K562 (cell line): ENCODE data around the gene TMEM167A. TPM values are rescaled to one million over a fixed set of nuclear protein-coding genes. Genes with fewer than 3 reads are reported as not detected.

ENCODE experiments used
- BRCA1 ChIP-seq, 2 experiments: fragments of 450-650 bp in 1 of 2; sonication (generic) in 1 of 2; formaldehyde crosslinking in 1 of 2; IDR thresholded peaks; 2 replicates each; pipeline versions ENCODE4 v1.5.0 to v1.6.1; 2017 to 2020; ENCODE audit warnings: mild to moderate bottlenecking in 1 of 2, missing genetic modification reagents in 1 of 2
- BRD9 ChIP-seq: fragments of 450-650 bp; IDR thresholded peaks from 2 replicates; pipeline ENCODE4 v1.6.1; 2018; ENCODE audit warnings: low read depth; ENCODE audit not compliant: partially characterized antibody
- CHAMP1 ChIP-seq: fragments of 450-650 bp; IDR thresholded peaks from 2 replicates; pipeline ENCODE4 v1.6.1; 2016; ENCODE audit warnings: mild to moderate bottlenecking
- CHD1 ChIP-seq: fragments of 200-600 bp; sonication (generic); IDR thresholded peaks from one replicate; pipeline ENCODE4 v1.6.1; 2012; ENCODE audit warnings: mild to moderate bottlenecking, moderate library complexity, low read length, inconsistent platforms
- CSDE1 ChIP-seq, 2 experiments: fragments of 450-650 bp; IDR thresholded peaks; 2 replicates each; pipeline ENCODE4 v1.6.1; 2016; ENCODE audit warnings: mild to moderate bottlenecking in 1 of 2
- DLX4 ChIP-seq: fragments of 250-450 bp; sonication (Bioruptor Pico); IDR thresholded peaks from 2 replicates; pipeline ENCODE4 v1.6.1; 2021; ENCODE audit warnings: mild to moderate bottlenecking
- EHMT2 ChIP-seq: fragments of 450-650 bp; IDR thresholded peaks from 2 replicates; pipeline ENCODE4 v1.6.1; 2018; ENCODE audit warnings: antibody characterized with exemption
- FOXK2 ChIP-seq, 2 experiments: fragments of 450-650 bp; IDR thresholded peaks in 1 of 2; conservative IDR thresholded peaks in 1 of 2; 2 replicates each; pipeline ENCODE4 v1.6.1; 2016; ENCODE audit warnings: low read depth in 2 of 2, mild to moderate bottlenecking in 1 of 2
- GABPB1 ChIP-seq: sonication (generic); formaldehyde crosslinking; IDR thresholded peaks from 2 replicates; pipeline ENCODE4 v1.8.0; 2022; ENCODE audit warnings: mild to moderate bottlenecking, missing genetic modification reagents
- GTF2F1 ChIP-seq: IDR thresholded peaks from 2 replicates; pipeline ENCODE4 v1.6.1; 2011; ENCODE audit warnings: low read depth, low read length, improper control_type of control experiment
- HCFC1 ChIP-seq: IDR thresholded peaks from 2 replicates; pipeline ENCODE4 v1.6.1; 2012; ENCODE audit warnings: low read depth, low read length, improper control_type of control experiment
- MAFK ChIP-seq: IDR thresholded peaks from 2 replicates; pipeline ENCODE4 v1.6.1; 2011; ENCODE audit warnings: low read length, improper control_type of control experiment
- NBN ChIP-seq: fragments of 450-650 bp; IDR thresholded peaks from 2 replicates; pipeline ENCODE4 v1.6.1; 2016; ENCODE audit warnings: low read depth, mild to moderate bottlenecking
- RBM25 ChIP-seq: fragments of 200-400 bp; formaldehyde crosslinking; IDR thresholded peaks from 2 replicates; pipeline ENCODE4 v1.6.1; 2018; ENCODE audit warnings: low read length, low read depth, moderate library complexity; ENCODE audit not compliant: severe bottlenecking
- SIN3A ChIP-seq, 2 experiments: fragments of 150-350 bp in 1 of 2; IDR thresholded peaks; 2 replicates each; pipeline ENCODE4 v1.6.1; 2011 to 2016; ENCODE audit warnings: borderline replicate concordance in 2 of 2, low read depth in 2 of 2, low read length in 2 of 2, mild to moderate bottlenecking in 2 of 2, moderate library complexity in 2 of 2; ENCODE audit not compliant: control insufficient read depth in 1 of 2
- STAT5A ChIP-seq: IDR thresholded peaks from 2 replicates; pipeline ENCODE4 v1.6.1; 2012; ENCODE audit warnings: low read length, inconsistent platforms, borderline replicate concordance
- TAF9B ChIP-seq: fragments of 450-650 bp; IDR thresholded peaks from 2 replicates; pipeline ENCODE4 v1.6.1; 2018; ENCODE audit warnings: mild to moderate bottlenecking; ENCODE audit not compliant: partially characterized antibody
- TCF3 ChIP-seq: sonication (generic); formaldehyde crosslinking; IDR thresholded peaks from 2 replicates; pipeline ENCODE4 v1.4.0; 2020; ENCODE audit warnings: mild to moderate bottlenecking, missing genetic modification reagents
- ZNF253 ChIP-seq: fragments of 250-450 bp; sonication (Bioruptor Pico); conservative IDR thresholded peaks from 2 replicates; pipeline ENCODE4 v1.6.1; 2021; ENCODE audit warnings: mild to moderate bottlenecking
- ZNF280B ChIP-seq: fragments of 250-450 bp; sonication (Bioruptor Pico); IDR thresholded peaks from 2 replicates; pipeline ENCODE4 v1.5.1; 2021; ENCODE audit warnings: mild to moderate bottlenecking
- polyA plus RNA-seq, 8 experiments: library from polyadenylated mRNA; depleted of rRNA in 4 of 8; stranded (reverse) in 5 of 8; unstranded in 3 of 8; fragments of >200 nt; fragmentation: Nextera tagmentation in 2 of 8; fragmentation: Illumina TruSeq in 1 of 8; extraction: Ambion mirVana in 2 of 8; extraction: Trizol in 1 of 8; gene quantifications; 2 replicates each; pipeline versions ENCODE4 v1.2.1 to v1.2.3, GENCODE V29; 2011 to 2014; ENCODE audit warnings: inconsistent platforms in 1 of 8, missing spikeins in 1 of 8
- total RNA-seq, 7 experiments: library from RNA; depleted of rRNA in 6 of 7; stranded (reverse); fragments of >200 nt in 6 of 7; fragmentation: Illumina TruSeq in 2 of 7; extraction: Trizol in 2 of 7; gene quantifications; 2 replicates each; pipeline versions ENCODE4 v1.2.1 to v1.2.3, GENCODE V29; 2011 to 2021; ENCODE audit warnings: low replicate concordance in 1 of 7
- TF ChIP-seq, protein P1 (sequence below): fragments of 250-450 bp; sonication (Bioruptor Pico); IDR thresholded peaks from 2 replicates; pipeline ENCODE4 v1.4.0; 2020; ENCODE audit warnings: mild to moderate bottlenecking

TMEM167A gene
- total and polyA plus RNA-seq, 9 of the 15 experiments (the other 6 are each of a cell fraction or from before 2014, with no cell fraction given) = 35.3 to 458 (median 110) TPM

GRCh38 chr5:83076742-83077661 lies at the start of gene TMEM167A, which contains the start of gene XRCC4 (continued):
- TF ChIP-seq RBM25 (no peak), FOXK2 (conservative IDR thresholded peaks at IDR 0.05 in 1 of 2, IDR thresholded peaks at IDR 0.05 in 1 of 2; ENCODE audit: low read depth in 2 of 2) (peak in 1 of 2 experiments; percentile 46; a peak in 1 of 4 replicates), BRCA1 (IDR thresholded peaks at IDR 0.05) (no peak), BRCA1 (CRISPR knock-in tag; IDR thresholded peaks at IDR 0.05) (no peak), HCFC1 (peak; percentile 63), STAT5A (no peak), CSDE1 (IDR thresholded peaks at IDR 0.05) (no peak), MAFK (no peak), TAF9B (peak; percentile 83), SIN3A (IDR thresholded peaks at IDR 0.05; ENCODE audit: borderline replicate concordance in 2 of 2, control insufficient read depth in 1 of 2, low read depth in 2 of 2, low read length in 2 of 2) (peak; percentile 64; a peak in 2 of 4 replicates), ZNF253 (no peak), CHD1 (peak; percentile 81), GTF2F1 (no peak), TCF3 (CRISPR knock-in tag) (no peak), ZNF280B (CRISPR knock-in tag) (no peak), CHAMP1 (no peak; the same call in 1 of the 2 replicates), EHMT2 (no peak), GABPB1 (CRISPR knock-in tag) (peak; percentile 91), NBN (0 out of 2 replicates have a peak, but pooled peaks have one; percentile 31), DLX4 (CRISPR knock-in tag) (no peak), BRD9 (no peak)
- TF ChIP-seq, protein P1, sequence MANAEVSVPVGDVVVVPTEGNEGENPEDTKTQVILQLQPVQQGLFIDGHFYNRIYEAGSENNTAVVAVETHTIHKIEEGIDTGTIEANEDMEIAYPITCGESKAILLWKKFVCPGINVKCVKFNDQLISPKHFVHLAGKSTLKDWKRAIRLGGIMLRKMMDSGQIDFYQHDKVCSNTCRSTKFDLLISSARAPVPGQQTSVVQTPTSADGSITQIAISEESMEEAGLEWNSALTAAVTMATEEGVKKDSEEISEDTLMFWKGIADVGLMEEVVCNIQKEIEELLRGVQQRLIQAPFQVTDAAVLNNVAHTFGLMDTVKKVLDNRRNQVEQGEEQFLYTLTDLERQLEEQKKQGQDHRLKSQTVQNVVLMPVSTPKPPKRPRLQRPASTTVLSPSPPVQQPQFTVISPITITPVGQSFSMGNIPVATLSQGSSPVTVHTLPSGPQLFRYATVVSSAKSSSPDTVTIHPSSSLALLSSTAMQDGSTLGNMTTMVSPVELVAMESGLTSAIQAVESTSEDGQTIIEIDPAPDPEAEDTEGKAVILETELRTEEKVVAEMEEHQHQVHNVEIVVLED (CRISPR knock-in tag) = no peak
